ENCODE measurements around the gene PTPN23. TPM values are rescaled to one million over a fixed set of nuclear protein-coding genes. Genes with fewer than 3 reads are reported as not detected.

PTPN23 gene
- total RNA-seq, 1 donor from 2014 or later = 17.5 TPM

DNA sequence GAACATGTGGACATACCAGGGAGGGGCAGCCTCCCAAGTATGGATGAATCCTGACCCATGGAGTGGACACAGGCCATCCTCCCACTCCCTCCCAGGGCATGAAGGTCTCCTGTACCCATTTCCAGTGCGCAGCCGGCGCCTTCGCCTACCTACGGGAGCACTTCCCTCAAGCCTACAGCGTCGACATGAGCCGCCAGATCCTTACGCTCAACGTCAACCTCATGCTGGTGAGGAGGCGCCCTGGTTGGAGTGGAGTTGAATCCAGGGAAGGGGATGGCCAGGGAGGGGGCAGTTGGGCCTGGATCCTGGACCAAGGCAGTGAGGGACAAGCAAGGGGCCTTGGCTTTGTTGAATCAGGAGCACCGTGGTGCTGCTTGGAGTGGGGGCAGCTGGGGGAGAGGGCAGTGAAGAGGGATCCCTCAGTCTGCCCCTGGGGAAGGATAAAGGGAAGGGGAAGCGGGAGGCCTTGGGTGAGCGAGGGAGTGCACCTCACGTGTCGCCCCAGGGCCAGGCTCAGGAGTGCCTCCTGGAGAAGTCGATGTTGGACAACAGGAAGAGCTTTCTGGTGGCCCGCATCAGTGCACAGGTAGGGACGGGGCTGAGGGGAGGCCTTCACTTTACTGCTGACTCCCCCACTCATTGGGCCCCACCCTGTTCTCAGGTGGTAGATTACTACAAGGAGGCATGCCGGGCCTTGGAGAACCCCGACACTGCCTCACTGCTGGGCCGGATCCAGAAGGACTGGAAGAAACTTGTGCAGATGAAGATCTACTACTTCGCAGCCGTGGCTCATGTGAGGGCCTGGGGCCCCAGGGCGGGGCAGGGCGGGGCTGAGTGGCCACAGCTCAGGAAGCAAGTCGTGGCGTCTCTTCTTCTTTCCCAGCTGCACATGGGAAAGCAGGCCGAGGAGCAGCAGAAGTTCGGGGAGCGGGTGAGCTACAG is 25.3 kb downstream of the PTPN23 start:
- no peak for DNase-seq

DNA sequence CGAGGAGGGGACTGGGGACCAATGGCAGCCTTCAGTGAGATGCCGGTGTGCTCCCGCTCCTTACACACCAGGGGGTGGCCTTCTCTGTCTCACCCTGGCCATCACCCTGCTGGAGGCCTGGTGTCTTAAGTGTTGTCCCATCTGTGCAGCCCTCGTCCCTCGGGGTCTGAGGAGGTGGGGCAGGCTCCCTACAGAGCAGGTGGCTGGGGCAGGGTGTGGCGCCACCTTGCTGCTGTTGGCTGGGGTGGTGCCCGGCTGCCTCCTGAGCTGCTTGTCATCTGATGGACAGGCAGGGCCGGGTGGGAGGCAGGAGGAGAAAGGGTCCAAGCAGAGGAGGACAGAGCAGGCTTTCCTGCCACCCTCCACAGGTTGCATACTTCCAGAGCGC is 25.9 kb downstream of the PTPN23 start:
- DNase-seq = no peak

DNA sequence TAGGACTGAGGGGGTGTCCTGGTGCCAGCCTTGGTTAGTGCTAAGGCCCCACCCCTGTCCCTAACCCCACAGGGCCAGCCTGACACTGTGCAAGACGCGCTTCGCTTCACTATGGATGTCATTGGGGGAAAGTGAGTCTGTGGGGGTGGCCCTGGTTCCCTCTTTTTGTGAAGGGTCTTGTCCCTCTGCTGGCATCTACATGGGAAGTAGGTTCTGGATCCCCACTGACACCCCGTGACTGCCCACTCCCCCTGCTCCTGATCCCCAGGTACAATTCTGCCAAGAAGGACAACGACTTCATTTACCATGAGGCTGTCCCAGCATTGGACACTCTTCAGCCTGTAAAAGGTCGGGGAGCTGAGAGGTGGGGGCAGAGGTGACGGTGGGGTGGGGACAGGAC is 26.4 kb downstream of the PTPN23 start:
- DNase-seq = no peak

DNA sequence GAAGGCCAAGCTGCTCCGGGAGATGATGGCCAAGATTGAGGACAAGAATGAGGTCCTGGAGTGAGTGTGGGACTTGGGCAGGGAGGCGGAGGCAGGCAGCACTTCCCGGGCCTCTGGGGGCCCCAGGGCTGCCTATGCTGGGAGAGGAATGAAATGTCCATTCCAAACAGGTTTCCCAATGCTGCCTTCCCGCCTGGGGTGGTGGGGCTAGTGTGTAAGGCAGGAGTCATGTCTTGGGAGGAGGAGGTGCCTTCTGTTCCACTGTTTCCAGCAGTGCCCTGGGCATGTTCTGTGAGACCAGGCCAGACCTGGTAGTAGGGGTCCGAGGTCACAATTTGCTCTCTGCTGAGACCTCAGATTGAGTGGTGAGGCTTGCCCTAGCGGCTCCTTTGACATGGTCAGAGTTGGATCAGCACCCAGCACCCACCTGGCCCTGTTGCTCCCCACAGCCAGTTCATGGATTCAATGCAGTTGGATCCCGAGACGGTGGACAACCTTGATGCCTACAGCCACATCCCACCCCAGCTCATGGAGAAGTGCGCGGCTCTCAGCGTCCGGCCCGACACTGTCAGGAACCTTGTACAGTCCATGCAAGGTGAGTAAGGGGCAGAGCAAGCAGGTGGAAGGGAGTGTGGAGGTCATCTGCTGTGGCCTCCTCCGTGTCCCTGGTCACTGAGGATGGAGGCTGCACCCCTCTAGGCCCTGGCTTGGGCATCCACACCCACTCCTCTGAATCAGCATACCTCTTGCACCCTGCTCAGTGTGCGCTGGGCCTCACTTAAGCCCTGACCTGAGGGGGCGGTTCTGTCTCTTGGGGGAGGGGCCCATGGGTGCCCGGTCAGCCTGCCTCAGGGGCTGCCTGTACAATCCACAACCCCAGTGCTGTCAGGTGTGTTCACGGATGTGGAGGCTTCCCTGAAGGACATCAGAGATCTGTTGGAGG is 27.3 kb downstream of the PTPN23 start:
- DNase-seq = no peak

DNA sequence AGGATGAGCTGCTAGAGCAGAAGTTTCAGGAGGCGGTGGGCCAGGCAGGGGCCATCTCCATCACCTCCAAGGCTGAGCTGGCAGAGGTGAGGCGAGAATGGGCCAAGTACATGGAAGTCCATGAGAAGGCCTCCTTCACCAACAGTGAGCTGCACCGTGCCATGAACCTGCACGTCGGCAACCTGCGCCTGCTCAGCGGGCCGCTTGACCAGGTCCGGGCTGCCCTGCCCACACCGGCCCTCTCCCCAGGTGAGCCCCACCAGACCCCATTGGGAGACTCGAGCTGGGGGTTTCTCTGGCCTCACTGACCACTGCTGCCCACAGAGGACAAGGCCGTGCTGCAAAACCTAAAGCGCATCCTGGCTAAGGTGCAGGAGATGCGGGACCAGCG is 28.0 kb downstream of the PTPN23 start:
- no peak for DNase-seq

DNA sequence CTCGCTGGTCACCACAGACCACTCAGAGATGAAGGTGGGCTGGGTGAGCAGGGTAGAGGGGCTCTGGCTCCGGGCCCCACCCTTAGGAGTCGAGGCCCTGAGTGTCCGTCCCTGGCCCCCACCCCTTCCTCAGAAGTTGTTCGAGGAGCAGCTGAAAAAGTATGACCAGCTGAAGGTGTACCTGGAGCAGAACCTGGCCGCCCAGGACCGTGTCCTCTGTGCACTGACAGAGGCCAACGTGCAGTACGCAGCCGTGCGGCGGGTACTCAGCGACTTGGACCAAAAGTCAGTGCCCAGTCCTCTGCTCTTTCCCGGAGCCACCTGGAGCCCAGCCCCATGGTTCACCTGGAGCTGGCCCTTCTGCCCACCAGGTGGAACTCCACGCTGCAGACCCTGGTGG is 28.5 kb downstream of the PTPN23 start:
- DNase-seq = no peak

DNA sequence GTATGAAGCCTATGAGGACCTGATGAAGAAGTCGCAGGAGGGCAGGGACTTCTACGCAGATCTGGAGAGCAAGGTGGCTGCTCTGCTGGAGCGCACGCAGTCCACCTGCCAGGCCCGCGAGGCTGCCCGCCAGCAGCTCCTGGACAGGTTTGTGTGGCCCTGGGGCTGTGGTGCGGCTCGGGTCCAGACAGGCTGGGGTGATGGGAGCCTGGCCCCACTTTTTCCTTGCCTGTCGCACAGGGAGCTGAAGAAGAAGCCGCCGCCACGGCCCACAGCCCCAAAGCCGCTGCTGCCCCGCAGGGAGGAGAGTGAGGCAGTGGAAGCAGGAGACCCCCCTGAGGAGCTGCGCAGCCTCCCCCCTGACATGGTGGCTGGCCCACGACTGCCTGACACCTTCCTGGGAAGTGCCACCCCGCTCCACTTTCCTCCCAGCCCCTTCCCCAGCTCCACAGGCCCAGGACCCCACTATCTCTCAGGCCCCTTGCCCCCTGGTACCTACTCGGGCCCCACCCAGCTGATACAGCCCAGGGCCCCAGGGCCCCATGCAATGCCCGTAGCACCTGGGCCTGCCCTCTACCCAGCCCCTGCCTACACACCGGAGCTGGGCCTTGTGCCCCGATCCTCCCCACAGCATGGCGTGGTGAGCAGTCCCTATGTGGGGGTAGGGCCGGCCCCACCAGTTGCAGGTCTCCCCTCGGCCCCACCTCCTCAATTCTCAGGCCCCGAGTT is 29.0 kb downstream of the PTPN23 start:
- no peak for DNase-seq

DNA sequence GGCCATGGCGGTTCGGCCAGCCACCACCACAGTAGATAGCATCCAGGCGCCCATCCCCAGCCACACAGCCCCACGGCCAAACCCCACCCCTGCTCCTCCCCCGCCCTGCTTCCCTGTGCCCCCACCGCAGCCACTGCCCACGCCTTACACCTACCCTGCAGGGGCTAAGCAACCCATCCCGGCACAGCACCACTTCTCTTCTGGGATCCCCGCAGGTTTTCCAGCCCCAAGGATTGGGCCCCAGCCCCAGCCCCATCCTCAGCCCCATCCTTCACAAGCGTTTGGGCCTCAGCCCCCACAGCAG is 29.5 kb downstream of the PTPN23 start:
- DNase-seq = no peak

DNA sequence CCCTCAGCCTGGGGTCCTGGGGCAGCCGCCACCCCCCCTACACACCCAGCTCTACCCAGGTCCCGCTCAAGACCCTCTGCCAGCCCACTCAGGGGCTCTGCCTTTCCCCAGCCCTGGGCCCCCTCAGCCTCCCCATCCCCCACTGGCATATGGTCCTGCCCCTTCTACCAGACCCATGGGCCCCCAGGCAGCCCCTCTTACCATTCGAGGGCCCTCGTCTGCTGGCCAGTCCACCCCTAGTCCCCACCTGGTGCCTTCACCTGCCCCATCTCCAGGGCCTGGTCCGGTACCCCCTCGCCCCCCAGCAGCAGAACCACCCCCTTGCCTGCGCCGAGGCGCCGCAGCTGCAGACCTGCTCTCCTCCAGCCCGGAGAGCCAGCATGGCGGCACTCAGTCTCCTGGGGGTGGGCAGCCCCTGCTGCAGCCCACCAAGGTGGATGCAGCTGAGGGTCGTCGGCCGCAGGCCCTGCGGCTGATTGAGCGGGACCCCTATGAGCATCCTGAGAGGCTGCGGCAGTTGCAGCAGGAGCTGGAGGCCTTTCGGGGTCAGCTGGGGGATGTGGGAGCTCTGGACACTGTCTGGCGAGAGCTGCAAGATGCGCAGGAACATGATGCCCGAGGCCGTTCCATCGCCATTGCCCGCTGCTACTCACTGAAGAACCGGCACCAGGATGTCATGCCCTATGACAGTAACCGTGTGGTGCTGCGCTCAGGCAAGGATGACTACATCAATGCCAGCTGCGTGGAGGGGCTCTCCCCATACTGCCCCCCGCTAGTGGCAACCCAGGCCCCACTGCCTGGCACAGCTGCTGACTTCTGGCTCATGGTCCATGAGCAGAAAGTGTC is 30.2 kb downstream of the PTPN23 start:
- DNase-seq = no peak

DNA sequence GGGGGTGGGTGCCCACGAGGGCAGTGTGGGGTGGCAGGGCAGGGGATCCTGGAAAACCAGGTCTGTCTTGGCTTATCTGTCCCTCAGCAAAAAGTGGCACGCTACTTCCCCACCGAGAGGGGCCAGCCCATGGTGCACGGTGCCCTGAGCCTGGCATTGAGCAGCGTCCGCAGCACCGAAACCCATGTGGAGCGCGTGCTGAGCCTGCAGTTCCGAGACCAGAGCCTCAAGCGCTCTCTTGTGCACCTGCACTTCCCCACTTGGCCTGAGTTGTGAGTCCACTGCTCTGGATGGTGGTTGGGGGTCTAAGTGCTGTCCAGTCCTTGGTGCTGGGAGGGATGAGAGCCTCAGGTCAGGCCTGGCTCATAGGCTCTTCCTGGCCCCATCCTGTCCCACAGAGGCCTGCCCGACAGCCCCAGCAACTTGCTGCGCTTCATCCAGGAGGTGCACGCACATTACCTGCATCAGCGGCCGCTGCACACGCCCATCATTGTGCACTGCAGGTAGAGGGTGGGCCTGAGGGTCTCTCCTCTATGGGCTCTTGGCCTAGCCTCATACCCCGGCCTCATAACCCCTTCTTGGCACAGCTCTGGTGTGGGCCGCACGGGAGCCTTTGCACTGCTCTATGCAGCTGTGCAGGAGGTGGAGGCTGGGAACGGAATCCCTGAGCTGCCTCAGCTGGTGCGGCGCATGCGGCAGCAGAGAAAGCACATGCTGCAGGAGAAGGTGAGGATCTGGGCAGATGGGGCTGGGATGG is 31.1 kb downstream of the PTPN23 start:
- no peak for DNase-seq

DNA sequence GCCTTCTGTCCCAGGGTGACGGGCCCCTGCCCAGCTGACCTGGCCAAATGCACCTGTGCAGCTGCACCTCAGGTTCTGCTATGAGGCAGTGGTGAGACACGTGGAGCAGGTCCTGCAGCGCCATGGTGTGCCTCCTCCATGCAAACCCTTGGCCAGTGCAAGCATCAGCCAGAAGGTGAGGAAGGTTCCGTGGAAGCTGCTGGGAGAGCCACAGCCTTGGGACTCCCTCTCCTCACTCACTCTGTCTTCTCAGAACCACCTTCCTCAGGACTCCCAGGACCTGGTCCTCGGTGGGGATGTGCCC is 31.6 kb downstream of the PTPN23 start:
- DNase-seq = no peak

DNA sequence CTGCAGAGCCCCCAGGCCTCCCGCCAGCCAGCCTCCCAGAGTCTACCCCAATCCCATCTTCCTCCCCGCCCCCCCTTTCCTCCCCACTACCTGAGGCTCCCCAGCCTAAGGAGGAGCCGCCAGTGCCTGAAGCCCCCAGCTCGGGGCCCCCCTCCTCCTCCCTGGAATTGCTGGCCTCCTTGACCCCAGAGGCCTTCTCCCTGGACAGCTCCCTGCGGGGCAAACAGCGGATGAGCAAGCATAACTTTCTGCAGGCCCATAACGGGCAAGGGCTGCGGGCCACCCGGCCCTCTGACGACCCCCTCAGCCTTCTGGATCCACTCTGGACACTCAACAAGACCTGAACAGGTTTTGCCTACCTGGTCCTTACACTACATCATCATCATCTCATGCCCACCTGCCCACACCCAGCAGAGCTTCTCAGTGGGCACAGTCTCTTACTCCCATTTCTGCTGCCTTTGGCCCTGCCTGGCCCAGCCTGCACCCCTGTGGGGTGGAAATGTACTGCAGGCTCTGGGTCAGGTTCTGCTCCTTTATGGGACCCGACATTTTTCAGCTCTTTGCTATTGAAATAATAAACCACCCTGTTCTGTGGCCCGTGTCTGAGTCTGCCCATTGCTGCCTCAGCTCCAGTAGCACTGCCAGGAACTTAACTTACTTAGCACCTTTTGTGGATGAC is 32.2 kb downstream of the PTPN23 start:
- DNase-seq = no peak

DNA sequence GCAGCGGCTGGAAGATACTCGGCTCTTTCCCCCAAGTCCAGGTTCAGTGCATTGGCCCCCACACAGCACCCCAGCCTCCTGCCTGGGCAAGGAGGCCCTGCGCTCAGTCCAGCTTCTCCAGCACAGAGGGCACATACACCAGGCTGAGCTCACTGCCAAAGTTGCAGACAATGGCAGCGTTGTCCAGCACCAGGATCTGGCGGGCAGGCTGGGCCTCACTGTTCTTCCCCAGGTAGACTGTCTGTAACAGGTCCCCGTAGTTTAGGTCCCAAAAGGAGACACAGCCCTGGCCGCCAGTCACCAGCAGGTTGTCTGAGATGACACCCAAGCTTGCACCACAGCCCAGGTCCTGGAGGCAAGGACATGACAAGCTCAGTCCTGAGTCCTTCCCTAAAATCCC is 32.9 kb downstream of the PTPN23 start:
- no peak for DNase-seq

DNA sequence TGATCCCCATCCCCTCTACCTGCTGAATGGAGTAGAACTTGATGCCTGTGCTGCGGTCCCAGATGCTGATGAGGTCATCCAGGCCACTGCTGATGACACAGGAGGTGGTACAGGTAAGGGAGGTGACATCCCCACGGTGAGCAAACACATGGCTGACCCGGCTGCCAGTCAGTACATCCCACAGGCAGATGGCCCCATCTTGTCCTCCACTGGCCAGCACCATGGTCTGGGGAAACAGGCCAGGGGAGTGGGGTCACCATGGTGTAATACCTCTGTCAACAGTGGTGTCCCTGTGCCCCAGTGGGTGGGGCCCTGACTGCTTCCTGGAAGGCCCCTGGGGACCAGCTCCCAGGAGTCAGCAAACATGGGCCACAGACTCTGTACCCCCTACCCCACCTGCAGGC is 33.3 kb downstream of the PTPN23 start:
- DNase-seq = no peak

DNA sequence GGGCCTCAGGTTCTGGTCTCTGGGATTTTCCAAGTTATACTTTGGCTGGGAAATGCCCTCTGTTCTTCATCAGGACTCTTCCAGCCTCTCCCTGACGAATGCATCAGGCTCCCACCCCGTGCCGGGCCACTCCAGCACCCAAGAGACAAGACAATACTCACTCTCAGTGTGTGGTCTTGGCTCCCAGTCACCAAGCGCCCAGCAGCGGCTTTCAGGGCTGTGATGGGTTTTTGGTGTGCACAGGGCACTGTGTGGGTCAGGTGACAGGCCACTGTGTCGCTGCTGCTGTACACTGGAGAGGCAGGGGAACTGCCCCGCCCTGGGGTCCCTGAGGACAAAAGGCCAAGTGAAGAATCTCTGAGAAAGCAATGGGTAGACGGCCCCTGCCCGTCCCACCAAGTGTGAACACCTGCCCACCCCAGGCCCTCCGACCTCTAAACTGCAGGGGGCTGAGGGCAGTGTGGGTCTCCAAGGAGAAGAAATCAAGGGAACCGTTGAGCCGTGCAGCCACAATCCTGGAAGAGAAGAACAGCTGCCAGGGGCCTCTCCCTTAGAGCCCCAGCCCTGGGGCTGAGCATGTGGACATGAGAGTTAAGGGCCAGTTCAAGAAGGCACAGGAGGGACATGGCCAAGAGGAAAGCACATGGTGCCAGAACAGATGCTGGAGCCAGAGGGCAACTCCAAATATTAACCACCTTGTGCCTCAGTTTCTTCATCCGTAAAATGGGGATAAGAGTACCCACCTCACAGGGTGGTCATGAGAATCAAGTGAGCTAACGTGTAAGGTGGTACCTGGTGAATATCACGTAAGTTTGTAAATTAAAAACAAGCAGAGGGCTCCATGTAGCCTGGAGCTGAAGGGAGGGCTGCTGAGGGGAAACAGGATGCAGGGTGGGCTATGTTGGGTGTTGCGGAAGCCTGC is 34.1 kb downstream of the PTPN23 start:
- no peak for DNase-seq

DNA sequence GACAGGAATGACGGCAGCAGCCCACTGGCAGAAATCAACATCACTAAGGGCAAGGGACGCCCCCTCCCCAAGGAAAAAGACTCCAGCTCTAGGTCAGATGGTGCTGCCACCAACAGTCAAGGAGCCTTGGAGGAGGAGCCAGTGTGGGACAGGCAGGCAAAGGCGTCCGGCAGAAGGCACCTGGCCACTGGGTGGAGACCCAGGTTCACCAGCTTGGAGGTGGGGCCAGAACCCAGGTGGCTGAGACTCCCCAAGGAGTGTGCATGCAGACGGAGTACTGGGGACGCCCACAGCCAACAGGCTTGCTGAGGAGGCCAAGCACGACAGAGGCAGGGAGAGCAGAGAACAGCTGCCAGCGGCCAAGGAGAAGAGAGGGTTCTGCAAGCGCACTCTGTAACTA is 35.2 kb downstream of the PTPN23 start:
- DNase-seq = no peak

DNA sequence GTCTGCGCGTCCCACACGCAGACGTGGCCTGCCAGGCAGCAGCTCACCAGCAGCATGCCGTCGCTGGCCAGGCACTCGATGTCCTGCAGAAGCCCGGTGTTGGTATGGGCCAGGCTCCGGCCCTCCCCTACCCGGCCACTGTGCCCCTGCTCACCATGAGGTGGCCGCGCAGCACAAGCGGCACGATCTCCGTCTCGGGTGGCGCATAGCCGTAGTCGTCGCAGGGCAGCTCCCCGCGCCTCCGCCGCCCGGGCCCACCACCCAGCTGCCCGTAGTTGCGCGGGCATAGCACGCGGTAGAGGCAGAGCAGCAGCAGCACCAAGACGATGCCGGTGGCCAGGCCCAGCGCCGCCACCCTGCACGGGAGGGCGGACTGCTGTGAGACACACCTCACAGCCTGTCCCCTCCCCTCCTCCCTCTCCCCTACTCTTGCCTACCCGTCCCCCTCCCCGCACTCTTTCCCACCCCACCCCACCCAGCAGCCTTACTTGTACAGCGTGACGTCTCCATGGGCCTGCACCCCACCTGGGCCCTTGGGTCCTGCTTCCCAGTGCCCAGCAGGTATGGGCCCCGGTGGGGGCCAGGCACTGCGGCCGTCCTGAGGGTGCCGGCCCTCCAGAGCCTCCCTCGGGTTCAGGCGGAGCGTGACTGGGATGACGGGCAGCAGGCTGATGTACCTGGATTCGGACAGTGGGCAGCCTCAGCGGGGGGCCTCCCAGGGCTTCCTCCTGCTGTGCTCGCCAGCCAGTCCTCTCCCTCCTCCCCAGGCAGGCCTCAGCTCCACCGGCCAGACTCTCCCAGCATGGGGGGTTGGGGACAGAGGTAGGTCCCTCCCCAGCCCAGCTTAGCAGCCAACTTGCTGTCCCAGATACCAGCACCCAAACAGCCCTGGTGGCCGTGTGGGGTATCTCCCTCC is 37.6 kb downstream of the PTPN23 start:
- DNase-seq = no peak
